ENCODE measurements around the gene MEOX1. TPM values are rescaled to one million over a fixed set of nuclear protein-coding genes. Genes with fewer than 3 reads are reported as not detected.

The MEOX1 gene
- total and polyA plus RNA-seq, 2 of the 4 experiments (the other 2 are of a cell fraction) = 0.48 to 0.72 TPM

GRCh38 chr17:43663383-43663782 is 1.7 kb upstream of the MEOX1 start:
- intact Hi-C loops (cut with micrococcal nuclease) = no loop called here
- Histone ChIP-seq H3K56ac (ENCODE audit: extremely low read depth, insufficient read depth, low read length) (no peak overlapping the region), H3K4ac (ENCODE audit: low read depth, low read length) (no peak overlapping the region; the same call in 1 of the 2 replicates), H2BK5ac (ENCODE audit: low read depth, low read length, poor library complexity, severe bottlenecking) (no peak overlapping the region), H4K91ac (ENCODE audit: insufficient read depth, low read depth, low read length) (no peak overlapping the region), H3K27me3 (ENCODE audit: control insufficient read depth, insufficient read depth, low read length) (peaks cover 20% of the 10 kb centered on the region), H3K4me1 (ENCODE audit: control insufficient read depth, insufficient read depth, low read length) (peaks cover 12% of the 10 kb centered on the region), H3K18ac (ENCODE audit: low read depth, low read length) (no peak overlapping the region), H2AK5ac (ENCODE audit: low read depth, low read length) (no peak overlapping the region), H3K9me3 (ENCODE audit: control insufficient read depth, insufficient read depth, low read length) (no peaks in the 10 kb centered on the region), H3K14ac (replicated peaks; ENCODE audit: low read depth, low read length) (no peak overlapping the region), H2BK120ac (ENCODE audit: low read depth, low read length) (no peak overlapping the region), H3K27ac (ENCODE audit: insufficient read depth, low read length) (no peak overlapping the region), H2BK15ac (ENCODE audit: low read depth, low read length) (no peak overlapping the region), H4K5ac (ENCODE audit: low read depth, low read length) (no peak overlapping the region), H3K79me1 (ENCODE audit: low read depth in 1 of 2, low read length in 2 of 2) (no peaks in the 10 kb centered on the region), H3K9me1 (ENCODE audit: insufficient read depth, low read length) (peaks cover 4% of the 10 kb centered on the region; the same call in 1 of the 2 replicates), H3K9ac (ENCODE audit: low read depth, low read length) (no peak overlapping the region), H3K4me2 (ENCODE audit: low read depth, low read length) (no peak overlapping the region), H2AK9ac (replicated peaks; ENCODE audit: low read depth, low read length, poor library complexity) (no peak overlapping the region), H2AFZ (replicated peaks; ENCODE audit: low read length, poor library complexity) (no peak overlapping the region), H4K20me1 (ENCODE audit: insufficient read depth, low read length) (no peaks in the 10 kb centered on the region), H4K8ac (ENCODE audit: low read depth in 2 of 2, low read length in 2 of 2) (no peak overlapping the region), H3K23ac (ENCODE audit: low read depth, low read length) (no peak overlapping the region), H2BK20ac (ENCODE audit: low read depth, low read length) (no peak overlapping the region), H3K4me3 (ENCODE audit: insufficient read depth, low read depth, low read length) (no peak overlapping the region), H3K36me3 (ENCODE audit: control insufficient read depth, insufficient read depth, low read length) (no peaks in the 10 kb centered on the region)
- DNase-seq = no peak
- BruUV-seq (replicated peaks) = no TSS peak
- ChIA-PET POLR2A (ENCODE audit: unreplicated experiment) (no interaction called here), CTCF (no interaction called here)
- TF ChIP-seq CEBPB (IDR thresholded peaks at IDR 0.05; ENCODE audit: low read depth, low read length) (no peak), MAFK (IDR thresholded peaks at IDR 0.05; ENCODE audit: low read depth, low read length) (no peak), MAZ (IDR thresholded peaks at IDR 0.05; ENCODE audit: borderline replicate concordance, low read depth, low read length) (no peak), FOS (IDR thresholded peaks at IDR 0.05; ENCODE audit: low read depth, low read length) (no peak), MXI1 (IDR thresholded peaks at IDR 0.05; ENCODE audit: borderline replicate concordance, low read depth, low read length) (no peak), SMC3 (IDR thresholded peaks at IDR 0.05; ENCODE audit: low read depth, low read length) (no peak), ELK1 (IDR thresholded peaks at IDR 0.05; ENCODE audit: borderline replicate concordance, low read depth, low read length) (no peak), CHD1 (IDR thresholded peaks at IDR 0.05; ENCODE audit: low read depth, low read length) (no peak), RCOR1 (IDR thresholded peaks at IDR 0.05; ENCODE audit: insufficient replicate concordance, low read length) (no peak), BHLHE40 (IDR thresholded peaks at IDR 0.05; ENCODE audit: low read depth, low read length) (no peak)
- in situ Hi-C loops (cut with MboI; ENCODE audit: low sequenced_read_pairs) = no loop called here
- dilution Hi-C loops (cut with HindIII; ENCODE audit: low sequenced_read_pairs, unreplicated experiment) = no loop called here
- 100% methylated on average over 1 of the region's 4 CpGs; no CpG with 5 or more reads in 1 of the 2 experiments for WGBS, 2 experiments (ENCODE audit: extremely low coverage in 2 of 2, insufficient read length in 1 of 2)
- no peak for ATAC-seq (ENCODE audit: low read depth)

Measured in IMR-90 (cell line).